Transverse colon (tissue), 4 donors: ENCODE results near the gene EDN3. TPM values are rescaled to one million over a fixed set of nuclear protein-coding genes. Genes with fewer than 3 reads are reported as not detected.

Experiments used
- DNase-seq: peaks from one replicate; pipeline ENCODE4 v3.0.0-alpha.2; 2019
- H3K27ac ChIP-seq, 4 donors: fragments of 200-600 bp; sonication (generic); 2 replicates each; pipeline ENCODE4 v1.5.1; 2016 to 2018; ENCODE audit warnings: inconsistent platforms in 4 of 4
- H3K27me3 ChIP-seq: fragments of 200-600 bp; sonication (generic); 2 replicates; pipeline ENCODE4 v1.5.1; 2017; ENCODE audit warnings: inconsistent platforms
- H3K36me3 ChIP-seq, 4 donors: fragments of 200-600 bp; sonication (generic); 2 replicates each; pipeline ENCODE4 v1.5.1; 2017 to 2019; ENCODE audit warnings: inconsistent platforms in 4 of 4
- H3K4me1 ChIP-seq, 4 donors: fragments of 200-600 bp; sonication (generic); 2 replicates each; pipeline ENCODE4 v1.5.1; 2017 to 2020; ENCODE audit warnings: inconsistent platforms in 4 of 4
- H3K4me3 ChIP-seq, 4 donors: fragments of 200-600 bp; sonication (generic); 1 replicate in 1 of 4; 2 replicates in 3 of 4; pipeline versions ENCODE4 v1.5.1 to v1.6.1; 2017 to 2019; ENCODE audit warnings: inconsistent platforms in 4 of 4
- H3K9me3 ChIP-seq, 2 donors: fragments of 200-600 bp; sonication (generic); 2 replicates each; pipeline ENCODE4 v1.5.1; 2017 to 2019; ENCODE audit warnings: inconsistent platforms in 2 of 2
- CTCF ChIP-seq, 5 experiments: fragments of 200-600 bp in 3 of 5; fragments of 450-650 bp in 2 of 5; sonication (generic) in 3 of 5; IDR thresholded peaks; 1 replicate in 2 of 5; 2 replicates in 3 of 5; pipeline ENCODE4 v1.5.1; 2016 to 2017; ENCODE audit warnings: antibody characterized with exemption in 5 of 5, inconsistent platforms in 3 of 5, mild to moderate bottlenecking in 2 of 5, moderate library complexity in 1 of 5
- EP300 ChIP-seq: sonication (generic); formaldehyde crosslinking; IDR thresholded peaks from one replicate; pipeline ENCODE4 v1.6.1; 2017; ENCODE audit warnings: antibody characterized with exemption, low read depth
- POLR2A ChIP-seq: fragments of 450-650 bp; IDR thresholded peaks from one replicate; pipeline ENCODE4 v1.6.1; 2016; ENCODE audit warnings: antibody characterized with exemption, mild to moderate bottlenecking, moderate library complexity
- POLR2AphosphoS5 ChIP-seq, 3 donors: sonication (generic); formaldehyde crosslinking; IDR thresholded peaks; one replicate each; pipeline ENCODE4 v1.6.1; 2016; ENCODE audit warnings: antibody characterized with exemption in 3 of 3
- WGBS, 2 donors: methylation state at CpG; one replicate each; pipeline ENCODE4 v1.1.5; 2018; ENCODE audit warnings: low coverage in 1 of 2; 5-methylcytosine and 5-hydroxymethylcytosine counted together
- in situ Hi-C, 4 donors: fragments of 200-750 bp; cut with MboI; loops; one replicate each; pipeline versions ENCODE4 v1.15.0 to v1.15.1; 2017; ENCODE audit warnings: low sequenced_read_pairs in 3 of 4, low pct_ligation_motif_present in 1 of 4, low pct_unique_long_range_greater_than_20kb in 1 of 4
- intact Hi-C: fragments of 100-400 bp; cut with DNase I; formaldehyde crosslinking; loops from one replicate; pipeline ENCODE4 v1.15.1; 2023; ENCODE audit warnings: low total_unique reads
- total RNA-seq, 4 donors: library from RNA; depleted of rRNA; stranded (reverse); fragments of >200 nt; gene quantifications; one replicate each; pipeline ENCODE4 v1.1.0, GENCODE V29; 2016

Gene EDN3
- total RNA-seq, 4 donors from 2014 or later = 13.1 to 127 (median 76.8) TPM

DNA sequence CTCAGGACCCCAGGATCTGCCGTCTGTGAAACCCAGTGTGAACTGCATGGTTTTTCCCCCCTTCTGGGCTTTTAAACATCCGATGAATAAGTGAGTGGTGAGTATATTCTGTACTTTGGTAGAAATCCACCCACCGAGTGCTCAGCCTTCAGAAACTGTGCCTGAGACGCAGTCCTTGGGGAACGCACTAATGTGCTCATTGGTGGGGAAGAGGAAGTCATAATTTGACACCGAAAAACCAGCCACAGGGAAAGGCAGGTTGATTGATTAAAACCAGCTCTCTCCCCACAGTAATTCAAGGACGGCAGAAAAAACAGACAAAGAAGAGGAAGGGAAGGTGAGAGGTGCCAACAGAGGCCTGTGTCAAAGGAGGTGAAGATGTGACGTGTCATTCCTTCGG, 21.7 kb downstream of the EDN3 start:
- H3K36me3 ChIP-seq = no peaks in the 10 kb centered on the region
- H3K27me3 ChIP-seq = peaks cover under 1% of the 10 kb centered on the region
- H3K4me3 ChIP-seq = no peak overlapping the region
- no peak for TF ChIP-seq EP300
- TF ChIP-seq POLR2A = no peak
- TF ChIP-seq POLR2AphosphoS5 (IDR thresholded peaks at IDR 0.05) = no peak
- TF ChIP-seq CTCF (IDR thresholded peaks at IDR 0.05) = no peak
- 83 to 87% methylated on average over 7 to 9 of the region's 9 CpGs for WGBS, 2 donors
- no peaks in the 10 kb centered on the region for H3K9me3 ChIP-seq
- H3K27ac ChIP-seq = no peak overlapping the region
- intact Hi-C loops (no loop called here), in situ Hi-C loops (no loop called here)
- no peak for DNase-seq
- peaks cover 0 to 17% (median 6%) of the 10 kb centered on the region in 4 donors for H3K4me1 ChIP-seq

- H3K27me3 ChIP-seq = peaks cover 7% of the 10 kb centered on the region
- no peaks in the 10 kb centered on the region for H3K36me3 ChIP-seq
- no peak for DNase-seq
- TF ChIP-seq POLR2AphosphoS5 (IDR thresholded peaks at IDR 0.05) (no peak), CTCF (IDR thresholded peaks at IDR 0.05) (no peak), EP300 (no peak), POLR2A (no peak)
- intact Hi-C loops (no loop called here), in situ Hi-C loops (no loop called here)
- H3K4me3 ChIP-seq = no peak overlapping the region
- H3K27ac ChIP-seq = no peak overlapping the region
- H3K4me1 ChIP-seq = peaks cover 0 to 12% (median 4%) of the 10 kb centered on the region in 4 donors
- WGBS, 2 donors = 87 to 91% methylated on average over 10 to 17 of the region's 17 CpGs
- H3K9me3 ChIP-seq = no peaks in the 10 kb centered on the region
Measured at GRCh38 chr20:59322585-59323454, 22.4 kb downstream of the EDN3 start.

- Histone ChIP-seq H3K36me3 (no peaks in the 10 kb centered on the region), H3K4me1 (peaks cover 0 to 3% (median 0%) of the 10 kb centered on the region in 4 donors), H3K4me3 (no peak overlapping the region), H3K9me3 (no peaks in the 10 kb centered on the region), H3K27ac (no peak overlapping the region), H3K27me3 (peaks cover 7% of the 10 kb centered on the region)
- intact Hi-C loops (no loop called here), in situ Hi-C loops (no loop called here)
- WGBS, 2 donors = 87 to 92% methylated on average over 5 of the region's 5 CpGs
- TF ChIP-seq EP300 (no peak), CTCF (IDR thresholded peaks at IDR 0.05) (no peak), POLR2AphosphoS5 (IDR thresholded peaks at IDR 0.05) (no peak), POLR2A (no peak)
- no peak for DNase-seq
Measured at GRCh38 chr20:59323731-59324130, 23.3 kb downstream of the EDN3 start.

GRCh38 chr20:59324521-59325141, 24.2 kb downstream of the EDN3 start:
- H3K4me1 ChIP-seq = peaks cover 0 to 3% (median 0%) of the 10 kb centered on the region in 4 donors
- intact Hi-C loops = no loop called here
- TF ChIP-seq POLR2AphosphoS5 (IDR thresholded peaks at IDR 0.05) = no peak
- no peak for TF ChIP-seq CTCF (IDR thresholded peaks at IDR 0.05)
- TF ChIP-seq POLR2A = no peak
- no peak for TF ChIP-seq EP300

More at GRCh38 chr20:59324521-59325141, 24.2 kb downstream of the EDN3 start:
- 0 to 69% methylated on average over 1 to 10 of the region's 10 CpGs for WGBS, 2 donors
- no peak overlapping the region for H3K27ac ChIP-seq
- H3K36me3 ChIP-seq = no peaks in the 10 kb centered on the region
- peaks cover 7% of the 10 kb centered on the region for H3K27me3 ChIP-seq
- no peak for DNase-seq
- no peaks in the 10 kb centered on the region for H3K9me3 ChIP-seq
- H3K4me3 ChIP-seq = no peak overlapping the region
- in situ Hi-C loops = no loop called here
